HCT116 (cell line): ENCODE results near the gene PYDC1. TPM values are rescaled to one million over a fixed set of nuclear protein-coding genes. Genes with fewer than 3 reads are reported as not detected.
"Not testable (repeated sequence)": the region's sequence is repeated elsewhere in the genome, so short reads cannot be mapped to it uniquely, and the experiment has no call there.

Source experiments
- ATAC-seq: fragments of 200-7000 bp; cut with Tn5 transposase; 2 replicates; pipeline ENCODE4 v1.9.1; 2020; ENCODE audit warnings: mild to moderate bottlenecking, moderate library complexity
- BruUV-seq: library from RNA; stranded (reverse); fragments of 400-500 nt; replicated peaks from 2 replicates; lab custom pipeline; 2021; lab: Mats Ljungman, UMichigan
- CTCF ChIA-PET: fragments of 300-600 bp; sonication (Branson Sonifier 250); formaldehyde crosslinking; loops from one replicate; lab custom pipeline; 2021; ENCODE audit warnings: antibody characterized with exemption; lab: Charles Lee
- POLR2A ChIA-PET: fragments of 300-600, 350-600 bp; sonication (Branson Sonifier 250); formaldehyde crosslinking; loops from one replicate; lab custom pipeline; 2021; ENCODE audit warnings: antibody characterized with exemption; lab: Charles Lee
- RAD21 ChIA-PET, 2 experiments: fragments of 300-600 bp; sonication (Branson Sonifier 250); formaldehyde crosslinking; loops; one replicate each; lab custom pipeline; 2023; ENCODE audit warnings: low total read pairs in 2 of 2; ENCODE audit not compliant: uncharacterized antibody in 2 of 2, unreplicated experiment in 2 of 2, low non-redundant PET in 1 of 2; lab: Charles Lee
- DNase-seq: peaks from one replicate; pipeline ENCODE4 v3.0.0-alpha.2; 2010; ENCODE audit warnings: low read depth, low spot score
- H2AFZ ChIP-seq: fragments of 200-600 bp; shearing (Covaris generic), sonication (generic); 2 replicates; pipeline ENCODE4 v1.6.1; 2017; ENCODE audit warnings: low read depth, mixed run types, mixed read lengths, antibody characterized with exemption, low read length; ENCODE audit not compliant: poor library complexity, severe bottlenecking
- H3K27ac ChIP-seq: 2 replicates; pipeline ENCODE4 v1.5.1; 2012; ENCODE audit warnings: low read depth, low read length
- H3K27me3 ChIP-seq: fragments of 200-600 bp; sonication (generic); 2 replicates; pipeline ENCODE4 v1.6.1; 2016; ENCODE audit warnings: mixed run types, low read length, mixed read lengths; ENCODE audit not compliant: insufficient read depth
- H3K36me3 ChIP-seq, 2 experiments: fragments of 200-500 bp in 1 of 2; fragments of 200-600 bp in 1 of 2; sonication (Bioruptor generic) in 1 of 2; sonication (generic) in 1 of 2; 2 replicates each; pipeline versions ENCODE4 v1.5.1 to v1.6.1; 2014 to 2016; ENCODE audit warnings: low read length in 2 of 2, inconsistent platforms in 1 of 2, mixed read lengths in 1 of 2, mixed run types in 1 of 2; ENCODE audit not compliant: insufficient read depth in 2 of 2, control insufficient read depth in 1 of 2
- H3K4me1 ChIP-seq, 2 experiments: fragments of 200-600 bp in 1 of 2; sonication (generic) in 1 of 2; 2 replicates each; pipeline versions ENCODE4 v1.5.1 to v1.6.1; 2012 to 2017; ENCODE audit warnings: low read length in 2 of 2, inconsistent platforms in 1 of 2, mild to moderate bottlenecking in 1 of 2, mixed read lengths in 1 of 2, mixed run types in 1 of 2, moderate library complexity in 1 of 2; ENCODE audit not compliant: insufficient read depth in 2 of 2, control insufficient read depth in 1 of 2
- H3K4me2 ChIP-seq: fragments of 200-600 bp; sonication (generic); 2 replicates; pipeline ENCODE4 v1.6.1; 2017; ENCODE audit warnings: mixed run types, low read length, mixed read lengths
- H3K4me3 ChIP-seq, 2 experiments: fragments of 200-600 bp in 1 of 2; sonication (generic) in 1 of 2; replicated peaks in 1 of 2; 2 replicates each; pipeline ENCODE4 v1.5.1; 2011 to 2016; ENCODE audit warnings: low read length in 2 of 2, control low read depth in 1 of 2, low read depth in 1 of 2, mild to moderate bottlenecking in 1 of 2, mixed read lengths in 1 of 2, mixed run types in 1 of 2
- H3K79me2 ChIP-seq: fragments of 200-600 bp; sonication (generic); 2 replicates; pipeline ENCODE4 v1.6.1; 2017; ENCODE audit warnings: mild to moderate bottlenecking, mixed run types, low read length, moderate library complexity, mixed read lengths; ENCODE audit not compliant: insufficient read depth
- H3K9ac ChIP-seq: fragments of 200-600 bp; sonication (generic); 2 replicates; pipeline ENCODE4 v1.6.1; 2016; ENCODE audit warnings: low read length, mixed read lengths
- H3K9me2 ChIP-seq: fragments of 200-600 bp; sonication (generic), shearing (Covaris generic); 2 replicates; pipeline ENCODE4 v1.6.1; 2017; ENCODE audit warnings: mixed run types, mild to moderate bottlenecking, moderate library complexity; ENCODE audit not compliant: insufficient read depth
- H3K9me3 ChIP-seq, 2 experiments: fragments of 200-500 bp in 1 of 2; fragments of 200-600 bp in 1 of 2; sonication (Bioruptor generic) in 1 of 2; sonication (generic) in 1 of 2; 2 replicates each; pipeline ENCODE4 v1.6.1; 2014 to 2017; ENCODE audit warnings: low read length in 2 of 2, mixed read lengths in 2 of 2, inconsistent platforms in 1 of 2, low read depth in 1 of 2, mild to moderate bottlenecking in 1 of 2, mixed run types in 1 of 2, moderate library complexity in 1 of 2; ENCODE audit not compliant: control insufficient read depth in 1 of 2, insufficient read depth in 1 of 2
- H4K20me1 ChIP-seq: fragments of 200-600 bp; sonication (generic), shearing (Covaris generic); 2 replicates; pipeline ENCODE4 v1.6.1; 2017; ENCODE audit warnings: mixed run types, mild to moderate bottlenecking, moderate library complexity; ENCODE audit not compliant: insufficient read depth
- ATF3 ChIP-seq: IDR thresholded peaks from 2 replicates; pipeline ENCODE4 v1.6.1; 2012
- CEBPB ChIP-seq: IDR thresholded peaks from 2 replicates; pipeline ENCODE4 v1.6.1; 2012; ENCODE audit warnings: low read depth
- ELF1 ChIP-seq: IDR thresholded peaks from 2 replicates; pipeline ENCODE4 v1.6.1; 2012; ENCODE audit warnings: low read depth, borderline replicate concordance
- JUND ChIP-seq: IDR thresholded peaks from 2 replicates; pipeline ENCODE4 v1.6.1; 2012
- MAX ChIP-seq: IDR thresholded peaks from 2 replicates; pipeline ENCODE4 v1.6.1; 2012
- RAD21 ChIP-seq: IDR thresholded peaks from 2 replicates; pipeline ENCODE4 v1.6.1; 2012; ENCODE audit warnings: low read depth, mild to moderate bottlenecking
- REST ChIP-seq: IDR thresholded peaks from 2 replicates; pipeline ENCODE4 v1.6.1; 2012; ENCODE audit warnings: low read depth
- SP1 ChIP-seq: IDR thresholded peaks from 2 replicates; pipeline ENCODE4 v1.6.1; 2012; ENCODE audit warnings: low read depth
- SRF ChIP-seq: IDR thresholded peaks from 2 replicates; pipeline ENCODE4 v1.6.1; 2012; ENCODE audit warnings: low read depth
- TCF7L2 ChIP-seq: IDR thresholded peaks from 2 replicates; pipeline ENCODE4 v1.7.0; 2011; ENCODE audit warnings: borderline replicate concordance, inconsistent platforms; ENCODE audit not compliant: insufficient read depth, insufficient read length; ENCODE audit errors: extremely low read depth
- ZFX ChIP-seq: fragments of 450-650 bp; IDR thresholded peaks from 2 replicates; pipeline ENCODE4 v1.6.1; 2017
- ZNF274 ChIP-seq: fragments of 200-500 bp; sonication (Bioruptor generic); IDR thresholded peaks from 2 replicates; pipeline ENCODE4 v1.6.1; 2014; ENCODE audit warnings: mild to moderate bottlenecking, low read depth, low read length, inconsistent platforms
- intact Hi-C: fragments of 100-400 bp; cut with micrococcal nuclease; formaldehyde crosslinking; loops from 2 replicates; pipeline ENCODE4 v1.10.0; 2022
- total RNA-seq: library from RNA; stranded (reverse); gene quantifications from one replicate; pipeline ENCODE4 v1.2.1, GENCODE V29; 2021; ENCODE audit not compliant: unreplicated experiment

PYDC1 gene
- total RNA-seq, 1 experiment from 2014 or later, result not detected

GRCh38 chr16:31245598-31245997 is 28.7 kb upstream of the PYDC1 start:
- BruUV-seq, POLR2A ChIA-PET, RAD21 ChIA-PET, H3K9me3 ChIP-seq, H3K27ac ChIP-seq, H3K4me1 ChIP-seq, H3K4me3 ChIP-seq, H3K27me3 ChIP-seq, CTCF ChIA-PET, H3K9me2 ChIP-seq, ATAC-seq, H4K20me1 ChIP-seq, H3K9ac ChIP-seq, intact Hi-C loops, H2AFZ ChIP-seq, H3K36me3 ChIP-seq, H3K79me2 ChIP-seq, H3K4me2 ChIP-seq, DNase-seq: not testable (repeated sequence)

- Histone ChIP-seq H3K79me2 (no peaks in the 10 kb centered on the region), H3K9me2 (no peaks in the 10 kb centered on the region), H3K4me2 (no peak overlapping the region), H3K4me3 (no peak overlapping the region), H3K36me3 (no peaks in the 10 kb centered on the region), H3K27me3 (no peaks in the 10 kb centered on the region), H3K9me3 (no peaks in the 10 kb centered on the region), H3K9ac (no peak overlapping the region), H3K4me1 (no peaks in the 10 kb centered on the region), H4K20me1 (no peaks in the 10 kb centered on the region), H3K27ac (no peak overlapping the region), H2AFZ (no peak overlapping the region)
- TF ChIP-seq CEBPB (no peak), ZFX (no peak), SRF (no peak), REST (no peak), TCF7L2 (no peak), ELF1 (no peak), MAX (no peak), SP1 (no peak), ATF3 (no peak), JUND (no peak), RAD21 (no peak), ZNF274 (no peak)
- DNase-seq, result no peak
- ChIA-PET CTCF (no interaction called here), POLR2A (interaction anchor here (0.6 kb wide), 1 partner anchor 10 kb away, joined by 4 read pairs; no protein-coding TSS in a partner anchor), RAD21 (no interaction called here)
- no TSS peak for BruUV-seq
- intact Hi-C loops, result no loop called here
- ATAC-seq, result no peak
Measured at GRCh38 chr16:31243734-31244670, 27.1 kb upstream of the PYDC1 start.
